Sciatic nerve (tissue), 2 donors: Measurements from ENCODE around the gene LRMDA. TPM values are rescaled to one million over a fixed set of nuclear protein-coding genes. Genes with fewer than 3 reads are reported as not detected.

Experiments used
- ATAC-seq: fragments of 200-7000 bp; cut with Tn5 transposase; one replicate; pipeline ENCODE4 v1.9.1; 2020; ENCODE audit warnings: mild to moderate bottlenecking, moderate library complexity
- DNase-seq: peaks from one replicate; pipeline ENCODE4 v3.0.0-alpha.2; 2020; ENCODE audit warnings: low spot score
- intact Hi-C: fragments of 100-400 bp; cut with DNase I; formaldehyde crosslinking; loops from one replicate; pipeline ENCODE4 v1.14.2; 2022
- total RNA-seq: library from RNA; stranded (reverse); fragmentation: NEBNext Ultra II Directional; extraction: Animal tissue kit (Norgen Biotek cat#: 25700); gene quantifications from one replicate; pipeline ENCODE4 v1.2.1, GENCODE V29; 2021
- donor health status: DM: no; HTN: no; CAD: no.
- donor health status: DM: no; HTN: no; CAD: no.

The LRMDA gene
- total RNA-seq, 1 donor from 2014 or later = 16.6 TPM

DNA sequence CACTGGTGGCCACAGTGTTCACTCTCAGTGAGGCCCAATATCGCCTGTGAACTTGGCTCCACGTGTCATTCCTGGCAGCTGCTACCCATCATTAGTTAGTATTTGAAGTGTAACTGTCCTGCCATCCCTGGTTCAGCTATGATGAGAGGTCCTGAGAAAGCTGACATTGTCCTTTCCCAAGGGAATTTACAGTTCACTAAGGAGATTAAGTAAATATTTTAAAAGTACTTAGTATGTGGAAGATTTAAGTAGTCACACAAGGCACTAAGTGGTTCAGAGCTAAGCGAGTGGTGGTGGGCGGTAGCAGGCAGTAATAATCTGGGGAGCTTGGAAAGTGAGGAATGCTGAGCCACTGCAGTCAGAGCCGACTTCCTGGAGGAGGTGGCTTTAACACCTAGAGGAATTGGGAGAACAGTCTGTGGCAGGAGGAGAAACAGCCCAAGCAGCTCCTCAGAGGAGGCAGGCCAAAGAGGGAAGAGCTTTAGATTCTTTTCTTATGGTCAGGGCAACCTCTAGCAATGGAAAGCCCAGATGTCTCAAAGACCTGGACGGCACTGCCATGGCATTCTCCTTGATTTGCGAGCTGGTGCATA is 519.7 kb downstream of the LRMDA start:
- no peak for DNase-seq
- no peak for ATAC-seq
- intact Hi-C loops = no loop called here

DNA sequence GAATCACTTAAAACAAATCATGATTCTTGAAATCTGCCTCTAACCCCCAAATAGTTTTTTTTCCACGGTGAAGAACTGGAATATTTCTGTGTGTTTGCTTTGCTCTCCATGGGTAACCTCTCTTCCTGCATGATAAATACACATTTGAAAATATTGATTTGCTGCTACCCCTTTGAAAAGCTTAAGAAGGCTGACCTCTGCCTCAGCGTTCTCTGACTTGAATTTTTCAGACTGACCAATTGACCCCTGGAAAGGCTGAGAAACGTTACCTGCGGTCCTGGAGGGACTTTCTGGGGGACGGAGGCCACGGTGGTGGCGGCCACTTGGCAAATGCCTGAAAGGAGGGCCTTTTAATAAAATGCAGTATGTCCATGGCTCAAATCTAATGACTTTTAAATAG is 520.2 kb downstream of the LRMDA start:
- DNase-seq (no peak), ATAC-seq (no peak)
- intact Hi-C loops = no loop called here

DNA sequence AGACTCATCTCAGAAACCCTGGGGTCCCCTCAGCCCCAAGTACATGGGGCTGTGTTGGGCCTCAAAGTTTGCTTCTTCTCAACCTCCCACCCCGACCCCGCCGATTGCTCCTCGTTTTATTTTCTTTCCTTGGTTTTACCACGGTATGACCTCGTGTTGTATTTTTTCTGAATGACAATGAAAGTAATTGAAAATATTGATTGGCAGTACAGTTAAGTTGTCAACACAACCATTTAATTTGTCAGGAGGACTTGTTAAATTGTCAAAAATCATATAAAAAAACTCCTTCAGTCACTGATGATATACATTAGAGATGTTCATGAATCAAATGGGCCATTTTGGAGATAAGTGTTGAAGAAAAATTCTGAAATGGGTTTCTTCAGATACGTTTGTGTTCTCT is 520.7 kb downstream of the LRMDA start:
- no peak for DNase-seq
- no peak for ATAC-seq
- intact Hi-C loops = no loop called here

DNA sequence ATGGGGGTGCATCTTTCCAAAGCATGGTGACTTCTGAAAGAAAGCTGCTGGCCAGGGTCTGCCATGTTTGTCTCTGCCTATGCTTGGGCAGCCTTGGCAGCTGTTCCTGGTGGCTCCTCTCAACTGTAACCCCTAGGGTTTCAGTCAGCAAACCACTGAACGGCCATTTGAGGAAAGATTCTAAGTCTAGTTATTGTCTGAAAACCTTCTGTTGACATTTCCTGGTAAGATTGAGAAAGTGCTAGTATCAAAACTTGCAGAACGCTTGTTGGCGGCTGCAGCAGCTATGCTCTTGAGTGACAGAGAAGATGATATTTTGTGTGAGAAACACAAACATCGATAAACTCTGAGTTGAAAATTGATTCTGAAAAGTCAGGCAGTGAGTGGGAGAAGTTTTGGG is 523.1 kb downstream of the LRMDA start:
- DNase-seq (no peak), ATAC-seq (no peak)
- intact Hi-C loops = no loop called here

DNA sequence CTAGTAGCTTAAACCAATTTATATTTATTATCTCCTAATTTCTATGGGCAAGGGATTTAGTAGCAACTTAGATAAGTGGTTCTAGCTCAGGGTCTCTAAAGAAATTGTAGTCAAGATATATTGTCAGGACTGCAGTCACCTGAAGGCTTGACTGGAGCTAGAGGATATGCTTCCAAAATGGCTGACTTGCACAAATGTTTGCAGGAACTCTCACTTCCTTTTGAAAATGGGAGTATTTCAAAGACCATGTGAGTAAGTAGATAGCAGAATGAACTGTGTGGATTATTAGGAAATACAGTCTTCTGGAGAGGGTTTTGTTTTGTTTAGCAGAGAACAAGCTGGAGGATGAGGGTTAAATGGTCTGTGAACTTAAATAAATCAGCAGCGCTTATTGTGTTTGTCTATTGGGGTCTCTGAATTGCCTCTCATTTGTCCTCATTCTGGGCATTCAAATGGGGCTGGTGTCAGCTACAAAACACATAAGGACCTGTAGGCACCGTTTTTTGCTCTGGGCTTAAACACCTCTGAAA is 524.6 kb downstream of the LRMDA start:
- ATAC-seq (no peak), DNase-seq (no peak)
- intact Hi-C loops = no loop called here

DNA sequence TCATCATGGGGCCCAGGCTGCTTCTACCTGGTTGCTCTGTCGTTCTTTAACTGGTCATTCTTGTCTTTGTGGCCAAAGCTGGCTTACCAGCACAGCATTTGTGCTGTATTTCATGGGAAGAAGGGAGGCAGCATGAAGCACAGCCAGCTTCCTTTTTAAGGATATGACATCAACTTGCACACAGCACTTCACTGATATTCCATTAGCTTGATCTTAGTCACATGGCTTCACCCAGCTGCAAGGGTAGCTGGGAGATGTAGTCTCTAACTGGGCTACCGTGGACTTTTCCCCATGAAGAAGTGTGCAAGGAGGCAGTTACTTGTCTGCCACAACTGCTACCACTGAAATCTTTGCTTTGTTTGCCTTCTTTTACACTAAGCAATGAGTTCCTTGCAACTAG is 525.2 kb downstream of the LRMDA start:
- ATAC-seq (no peak), DNase-seq (no peak)
- intact Hi-C loops = no loop called here

DNA sequence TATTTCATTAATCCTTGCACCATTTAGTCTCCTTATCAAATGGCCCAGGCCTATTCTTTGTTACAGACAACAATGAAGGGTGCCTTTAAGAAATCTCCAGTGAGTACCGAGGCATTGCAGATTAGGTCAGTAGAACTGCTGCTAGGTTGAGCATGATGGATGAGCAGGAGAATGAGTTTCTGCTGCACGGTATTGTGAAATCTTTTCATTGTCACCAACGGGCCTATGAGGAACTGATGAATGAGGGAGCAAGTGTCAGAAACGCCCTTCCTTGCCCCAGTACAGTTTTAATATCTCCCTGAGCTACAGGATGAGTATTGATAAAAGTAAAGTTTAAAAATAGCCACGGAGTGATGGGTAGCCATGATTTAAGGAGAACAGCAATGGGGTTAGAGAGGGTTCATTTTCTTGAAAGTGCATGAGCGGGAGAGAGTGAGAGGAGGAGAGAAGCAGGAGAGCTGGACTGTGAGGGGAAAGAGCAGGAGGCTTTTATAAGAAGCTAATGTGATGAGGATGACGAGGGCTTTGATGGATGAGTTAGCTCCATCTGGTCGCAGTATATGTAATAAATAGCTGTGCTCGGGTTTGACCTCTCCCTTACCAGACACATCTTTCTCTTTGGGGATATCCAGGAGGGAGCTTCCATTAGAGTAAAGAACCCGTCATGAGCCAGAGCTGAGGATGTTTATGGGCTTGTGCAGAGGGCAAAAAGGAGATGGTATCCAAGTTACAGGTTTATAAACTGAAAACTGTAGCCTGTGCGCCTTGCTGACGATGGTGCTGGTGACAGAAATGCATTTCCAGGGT is 526.1 kb downstream of the LRMDA start:
- DNase-seq = no peak
- ATAC-seq = no peak
- intact Hi-C loops = no loop called here

DNA sequence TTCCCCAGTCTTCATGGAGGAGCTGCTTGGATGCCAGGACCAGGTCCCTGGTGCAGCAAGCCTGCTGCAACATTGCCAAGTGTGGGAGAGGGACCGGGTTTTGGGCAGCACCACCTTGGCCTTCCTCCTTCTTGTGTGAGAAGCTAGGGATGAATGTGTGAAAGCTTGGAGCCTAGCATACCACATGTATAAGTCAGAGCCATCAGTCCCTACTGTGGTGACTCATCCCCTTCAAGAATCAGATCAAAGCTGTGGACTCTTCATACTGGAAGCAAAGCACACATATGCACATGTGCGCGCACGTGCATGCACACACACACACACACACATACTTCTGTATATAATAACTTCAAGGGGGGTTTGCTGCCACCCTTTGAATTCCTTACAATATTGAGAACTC is 527.8 kb downstream of the LRMDA start:
- ATAC-seq = no peak
- intact Hi-C loops = no loop called here
- no peak for DNase-seq

DNA sequence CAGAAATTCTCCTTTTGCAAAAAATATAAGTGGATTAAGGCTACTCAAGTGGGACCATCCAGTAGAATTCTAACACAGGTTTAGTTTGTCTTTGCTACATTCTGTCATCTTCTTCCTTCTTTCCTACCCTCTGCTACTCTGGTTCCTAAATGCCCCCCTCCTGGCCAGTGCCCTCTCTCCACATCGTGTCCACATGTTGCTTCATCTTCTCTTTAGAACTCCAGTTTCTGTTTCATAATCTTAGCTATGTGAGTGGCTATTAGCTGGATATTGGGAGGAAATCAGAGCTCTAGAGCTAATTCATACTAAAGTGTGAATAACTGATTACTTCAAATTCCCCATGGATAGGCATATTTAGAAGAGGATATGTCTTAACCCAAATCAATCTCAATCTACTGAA is 528.5 kb downstream of the LRMDA start:
- intact Hi-C loops = no loop called here
- DNase-seq = no peak
- no peak for ATAC-seq

DNA sequence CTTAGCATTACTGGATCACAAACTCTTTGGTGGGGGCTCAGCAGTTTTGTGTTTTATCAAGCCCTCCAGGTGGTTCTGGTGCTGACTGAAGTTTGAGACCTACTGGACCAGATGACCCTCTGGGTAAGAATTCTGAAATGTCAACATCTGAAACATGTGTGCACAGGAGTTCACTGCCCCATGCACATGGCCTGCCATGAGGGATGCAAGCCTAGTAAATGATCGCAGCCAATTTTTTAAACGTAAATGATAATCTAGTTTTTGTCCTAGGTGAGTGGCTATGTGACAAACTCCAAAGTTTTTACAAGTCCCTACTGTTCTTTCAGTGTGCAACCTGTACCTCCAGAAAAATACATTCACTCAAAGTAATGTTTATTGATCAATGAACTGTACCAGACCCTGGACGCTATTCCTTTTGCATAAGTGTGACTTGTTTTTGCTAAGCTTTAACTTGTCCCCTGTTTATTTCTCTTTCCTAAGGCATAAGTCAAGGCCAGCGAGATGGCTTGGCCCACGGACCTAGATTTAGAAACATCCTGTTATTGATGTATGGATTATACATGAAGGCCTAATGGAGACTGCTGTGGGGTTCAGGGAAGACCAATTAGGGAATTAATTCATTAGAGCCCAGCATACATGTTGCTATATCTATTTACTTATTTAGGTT is 531.1 kb downstream of the LRMDA start:
- intact Hi-C loops = no loop called here
- ATAC-seq (no peak), DNase-seq (no peak)

DNA sequence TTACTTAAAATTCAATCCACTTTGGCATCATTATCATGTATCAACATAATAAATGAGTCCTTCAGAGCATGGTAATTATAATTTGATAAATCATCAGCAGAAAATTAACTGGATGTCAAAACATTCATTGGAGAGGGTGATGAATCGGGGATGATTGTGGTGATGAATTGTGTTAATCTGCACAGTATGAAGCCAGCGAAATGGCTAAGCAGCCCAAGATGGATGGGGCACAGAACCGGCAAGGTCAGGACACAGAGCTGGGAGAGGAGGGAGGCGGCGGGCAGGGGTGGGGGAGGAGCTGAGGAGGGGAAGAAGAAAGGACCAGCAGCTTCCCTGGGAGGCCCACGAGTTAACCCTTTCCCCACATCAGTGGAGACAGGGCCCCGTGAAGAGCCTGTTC is 536.1 kb downstream of the LRMDA start:
- DNase-seq (no peak), ATAC-seq (no peak)
- intact Hi-C loops = no loop called here

DNA sequence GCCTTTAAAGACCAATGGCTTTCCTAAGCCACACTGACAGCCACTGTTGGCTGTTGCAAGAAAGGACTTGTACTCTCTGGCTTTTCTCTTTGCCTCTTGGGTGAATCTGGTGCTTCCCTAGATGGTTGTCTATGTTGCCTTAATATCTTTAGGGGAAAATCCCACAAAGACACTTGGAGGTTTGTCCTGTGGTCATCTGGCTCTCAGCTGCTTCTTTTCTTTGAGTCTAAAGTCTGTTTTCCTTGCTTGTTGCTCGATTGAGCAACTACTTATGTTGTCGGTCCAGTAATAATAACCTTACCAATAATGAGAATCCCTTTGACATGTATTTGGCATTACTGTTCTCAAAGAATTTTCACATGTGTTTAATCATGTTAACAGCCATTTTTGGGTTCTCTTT is 537.6 kb downstream of the LRMDA start:
- DNase-seq (no peak), ATAC-seq (peak; percentile 34)
- intact Hi-C loops = no loop called here

DNA sequence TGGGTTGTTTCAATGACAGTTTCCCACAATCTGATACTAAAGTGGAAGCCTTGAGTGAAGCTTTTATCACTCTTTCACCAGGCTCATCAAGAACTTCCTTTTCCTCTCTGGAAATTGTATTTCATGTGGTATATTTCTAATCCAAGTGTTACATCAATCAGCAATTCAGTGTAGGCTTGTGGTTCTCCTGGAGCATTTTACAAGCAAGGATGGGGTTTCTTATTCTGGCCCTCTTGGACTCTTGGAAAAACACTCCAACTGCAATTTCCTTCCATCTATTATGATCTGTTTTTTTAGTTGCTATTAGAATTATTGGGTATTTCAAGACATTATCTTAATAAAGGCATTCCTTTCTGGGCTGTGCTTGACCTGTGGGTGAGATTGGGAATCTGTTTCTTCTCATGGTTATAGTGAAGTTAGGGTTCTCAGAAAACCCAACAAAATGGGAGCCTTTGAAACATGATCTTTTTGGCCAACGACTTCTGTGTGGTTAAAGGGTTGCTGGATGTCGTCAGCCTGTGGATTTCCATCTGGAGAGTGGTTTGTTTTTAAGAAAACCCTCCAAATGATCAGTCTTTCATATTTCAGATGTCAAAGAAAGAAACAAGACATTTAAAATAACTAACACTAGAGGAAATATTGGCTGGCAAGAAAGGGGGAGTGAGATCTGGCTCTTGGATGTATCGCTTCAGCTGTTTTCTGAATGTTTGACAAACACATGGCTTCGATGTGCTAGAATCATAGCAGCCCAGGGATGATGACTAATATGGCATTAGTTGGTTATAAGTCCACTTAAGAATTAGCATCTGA is 540.2 kb downstream of the LRMDA start:
- DNase-seq (no peak), ATAC-seq (peak; percentile 88)
- intact Hi-C loops = no loop called here

DNA sequence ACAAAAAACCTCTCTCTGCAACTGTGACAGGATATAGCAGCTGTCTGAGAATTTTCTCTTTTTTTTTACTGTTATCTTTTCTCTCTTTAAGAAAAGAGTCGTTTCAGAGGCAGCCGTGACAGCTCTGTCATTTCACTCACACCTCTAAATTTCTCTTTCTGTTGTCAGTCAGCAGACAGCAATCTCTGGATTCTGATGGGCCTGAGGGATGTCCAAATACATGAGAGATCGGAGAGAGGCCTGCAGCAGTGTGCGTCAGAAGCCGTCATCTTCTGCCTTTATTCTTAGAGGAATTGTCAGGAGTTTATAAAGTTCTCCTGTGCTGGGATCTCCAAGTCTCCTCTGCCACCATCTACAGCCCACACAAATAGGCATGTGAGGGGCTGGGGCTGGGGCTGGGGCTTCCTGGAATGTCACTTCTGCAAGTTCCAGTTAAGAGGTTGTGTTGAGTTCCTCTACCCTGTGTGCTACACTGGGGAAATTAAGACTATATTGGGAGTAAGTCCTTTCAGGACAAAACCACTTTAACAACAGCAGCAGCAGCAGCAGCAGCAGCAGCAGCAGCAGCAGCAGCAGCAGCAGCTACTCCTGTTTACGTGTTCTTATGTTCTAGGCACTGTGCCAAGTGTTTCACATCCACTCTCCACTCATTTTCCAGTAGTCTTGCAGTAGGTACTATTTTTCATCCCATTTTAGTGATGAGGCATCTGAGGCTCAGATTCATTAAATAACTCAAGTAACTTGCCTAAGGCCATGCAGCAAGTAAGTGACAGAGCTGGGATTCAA is 541.3 kb downstream of the LRMDA start:
- intact Hi-C loops = no loop called here
- ATAC-seq (peak; percentile 33), DNase-seq (no peak)

DNA sequence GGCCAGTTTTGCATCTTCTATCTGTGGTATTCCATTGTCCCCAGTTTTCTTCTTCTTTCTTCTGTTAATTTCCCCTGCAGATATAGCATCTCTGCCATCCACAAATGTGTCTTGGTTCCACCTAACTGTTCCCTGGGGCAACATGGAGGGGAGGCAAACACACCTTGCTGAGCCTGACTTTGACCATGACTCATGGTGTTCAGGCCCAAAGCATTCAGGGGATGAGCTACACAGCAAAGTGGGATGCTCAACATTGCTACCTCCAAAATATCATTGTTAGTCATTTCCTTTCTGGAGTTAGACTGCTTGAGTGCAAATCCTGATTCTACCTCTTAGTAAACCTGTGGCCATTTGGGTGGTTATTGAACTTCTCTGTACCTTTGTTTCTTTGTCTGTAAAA is 542.7 kb downstream of the LRMDA start:
- no peak for DNase-seq
- intact Hi-C loops = no loop called here
- ATAC-seq = no peak

DNA sequence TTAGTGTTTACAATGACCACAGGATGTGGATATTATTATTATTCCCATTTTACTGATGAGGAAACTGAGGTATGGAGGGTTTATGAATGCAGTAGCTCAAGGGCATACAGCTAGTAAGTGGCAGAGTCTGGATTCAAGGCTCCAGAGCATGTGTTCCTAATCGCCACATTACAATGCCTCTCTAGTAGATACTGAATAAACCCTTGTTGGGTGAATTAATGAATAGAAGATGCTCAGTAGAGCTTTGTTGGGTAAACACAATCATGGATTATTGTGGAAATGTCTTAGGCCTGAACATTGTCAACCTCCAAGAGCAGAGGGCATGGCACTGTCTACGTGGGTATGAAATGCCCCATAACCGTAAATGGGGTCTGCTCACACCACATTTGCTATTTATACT is 545.3 kb downstream of the LRMDA start:
- ATAC-seq (no peak), DNase-seq (no peak)
- intact Hi-C loops = no loop called here

DNA sequence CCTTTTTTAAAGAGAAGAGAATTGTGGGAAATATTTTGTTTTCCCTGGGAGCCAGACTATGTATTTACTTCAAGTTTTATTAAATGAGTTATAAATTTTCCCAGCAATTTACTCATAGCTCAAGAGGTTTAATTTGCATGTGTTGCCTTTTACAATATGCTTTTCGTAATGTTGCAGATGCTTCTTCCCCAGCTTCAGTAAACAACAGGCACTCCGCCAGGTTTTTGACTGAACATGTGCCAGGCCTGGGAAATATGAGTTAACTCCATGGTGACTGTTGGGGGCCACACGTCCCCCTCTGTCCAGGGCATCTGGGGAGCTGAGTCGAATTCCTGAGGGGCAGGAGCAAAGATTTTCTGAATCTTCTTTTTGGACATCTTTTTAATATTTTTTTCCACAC is 545.7 kb downstream of the LRMDA start:
- no peak for ATAC-seq
- no peak for DNase-seq
- intact Hi-C loops = no loop called here

DNA sequence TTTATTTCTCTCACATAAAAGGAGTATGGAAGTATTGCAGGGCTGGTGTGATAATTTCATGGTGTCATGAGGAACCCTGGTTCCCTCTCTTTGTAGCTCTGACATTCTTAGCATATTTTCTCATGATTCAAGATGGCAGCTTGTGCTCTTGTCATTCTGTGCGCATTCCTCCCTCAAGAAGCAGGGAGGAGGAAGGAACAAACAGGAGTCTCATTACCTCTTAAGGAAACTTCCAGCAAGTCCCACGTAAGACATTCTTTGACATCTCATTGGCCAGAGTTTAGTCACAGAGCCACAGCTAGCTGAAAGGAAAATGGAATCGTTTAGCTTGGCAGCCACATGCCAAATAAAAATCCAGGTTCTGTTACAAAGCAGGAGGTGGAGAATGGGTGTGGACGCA is 546.8 kb downstream of the LRMDA start:
- intact Hi-C loops = no loop called here
- DNase-seq (no peak), ATAC-seq (no peak)
